CD4-positive, CD25-positive, alpha-beta regulatory T cell (primary cell): ENCODE results near the gene EIF3A. TPM values are rescaled to one million over a fixed set of nuclear protein-coding genes. Genes with fewer than 3 reads are reported as not detected.

Experiments
- ATAC-seq, 2 donors: fragments of 150-1000 bp; cut with Tn5 transposase; one replicate each; pipeline ENCODE4 v1.10.0; 2021; ENCODE audit warnings: low read depth in 2 of 2, moderate number of reproducible peaks in 2 of 2, moderate library complexity in 1 of 2
- DNase-seq, 3 donors: peaks; one replicate each; pipeline versions ENCODE4 v3.0.0 to v3.0.0-alpha.2; 2012 to 2022; ENCODE audit warnings: mixed read lengths in 1 of 3
- H3K27ac ChIP-seq: one replicate; pipeline ENCODE4 v1.7.0; 2013; ENCODE audit warnings: mild to moderate bottlenecking, low read length; ENCODE audit not compliant: insufficient read depth, poor library complexity, severe bottlenecking
- H3K27me3 ChIP-seq: one replicate; pipeline ENCODE4 v1.7.0; 2013; ENCODE audit warnings: low read length; ENCODE audit not compliant: control insufficient read depth, insufficient read depth
- H3K36me3 ChIP-seq: one replicate; pipeline ENCODE4 v1.7.0; 2013; ENCODE audit warnings: mild to moderate bottlenecking, low read length, moderate library complexity; ENCODE audit not compliant: control insufficient read depth, insufficient read depth
- H3K4me1 ChIP-seq: 2 replicates; pipeline ENCODE4 v1.7.0; 2013; ENCODE audit warnings: mild to moderate bottlenecking, low read length; ENCODE audit not compliant: insufficient read depth, control insufficient read depth, poor library complexity, severe bottlenecking
- H3K4me3 ChIP-seq: one replicate; pipeline ENCODE4 v1.7.0; 2013; ENCODE audit warnings: low read depth, mild to moderate bottlenecking, low read length, moderate library complexity
- H3K9me3 ChIP-seq, 2 experiments: 1 replicate in 1 of 2; 2 replicates in 1 of 2; pipeline ENCODE4 v1.7.0; 2013; ENCODE audit warnings: low read length in 2 of 2, mild to moderate bottlenecking in 1 of 2, moderate library complexity in 1 of 2; ENCODE audit not compliant: control insufficient read depth in 2 of 2
- H3K27ac Mint-ChIP-seq, 3 donors: one replicate each; pipeline ENCODE4 v1.8.0; 2020 to 2022; ENCODE audit warnings: mild to moderate bottlenecking in 3 of 3, mixed read lengths in 3 of 3, moderate library complexity in 2 of 3
- H3K27me3 Mint-ChIP-seq: one replicate; pipeline ENCODE4 v1.8.0; 2022; ENCODE audit warnings: mild to moderate bottlenecking, mixed read lengths
- H3K36me3 Mint-ChIP-seq: one replicate; pipeline ENCODE4 v1.8.0; 2020; ENCODE audit warnings: mixed read lengths
- H3K4me1 Mint-ChIP-seq, 4 donors: one replicate each; pipeline ENCODE4 v1.8.0; 2020 to 2022; ENCODE audit warnings: mixed read lengths in 4 of 4, mild to moderate bottlenecking in 1 of 4
- H3K4me3 Mint-ChIP-seq, 4 donors: one replicate each; pipeline ENCODE4 v1.8.0; 2020 to 2022; ENCODE audit warnings: mild to moderate bottlenecking in 4 of 4, mixed read lengths in 4 of 4, moderate library complexity in 3 of 4
- H3K9me3 Mint-ChIP-seq, 7 donors: one replicate each; pipeline ENCODE4 v1.8.0; 2020 to 2022; ENCODE audit warnings: mixed read lengths in 7 of 7, mild to moderate bottlenecking in 3 of 7, moderate library complexity in 2 of 7
- polyA plus RNA-seq, 4 donors: library from polyadenylated mRNA; unstranded; fragments of 300-500 nt; fragmentation: Illumina TruSeq; gene quantifications; one replicate each; pipeline ENCODE4 v1.2.3, GENCODE V29; 2021
- total RNA-seq: library from RNA; stranded (reverse); gene quantifications from one replicate; pipeline ENCODE4 v1.2.3, GENCODE V29; 2022

The EIF3A gene
- total RNA-seq = 203 TPM
- 10 to 100 TPM; 66.4 to 74.8 (median 68.6) TPM for polyA plus RNA-seq

DNA sequence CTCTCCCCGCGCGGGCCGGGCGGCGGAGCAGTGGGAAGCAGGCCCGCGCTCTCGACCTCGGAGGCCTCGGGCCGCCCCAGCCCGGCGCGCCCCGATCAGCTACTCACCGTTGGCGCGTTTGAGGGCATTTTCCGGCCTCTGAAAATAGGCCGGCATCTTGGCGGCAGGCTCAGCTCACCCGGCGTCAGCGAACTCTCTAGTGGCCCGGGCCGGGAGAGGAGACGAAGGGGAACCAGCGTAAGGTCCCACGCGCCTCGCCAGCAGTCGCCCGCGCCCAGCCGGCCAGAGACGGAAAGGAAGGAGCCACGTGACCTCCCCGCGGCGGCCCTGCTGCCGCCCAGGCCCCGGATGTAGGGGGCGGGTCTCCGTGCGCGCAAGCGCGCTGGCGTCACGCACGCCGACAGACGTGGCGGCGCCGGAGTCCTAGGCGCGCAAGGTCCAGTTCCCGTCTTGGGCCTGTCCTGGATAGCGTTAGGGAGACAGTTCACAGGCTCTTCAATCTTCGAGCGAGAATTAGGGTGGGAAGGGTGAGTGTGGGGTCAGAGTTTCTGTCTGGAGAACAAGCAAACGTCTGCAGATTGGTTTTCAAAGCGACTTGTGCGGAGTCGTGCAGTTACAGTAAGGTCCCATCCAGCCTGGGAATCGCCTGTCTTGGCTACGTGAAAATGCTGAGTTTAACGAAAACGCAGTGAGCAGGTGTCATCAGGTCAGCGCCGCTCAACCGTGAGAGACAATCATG is at the start of gene EIF3A:
Gene EIF3A, minus strand, starts transcription at position 297 of the 739 bp plus-strand sequence. Its CDS starts 141 bp downstream, at position 156.
- Mint-ChIP-seq H3K4me3 (peak within 1 kb of the TSS; percentile 93 to 99 (median 98)), H3K27ac (peak within 1 kb of the TSS; percentile 98 to 100 (median 98)), H3K9me3 (no peaks in the 10 kb centered on the region), H3K27me3 (peaks cover 6% of the 10 kb centered on the region), H3K36me3 (peaks cover 10% of the 10 kb centered on the region), H3K4me1 (peaks cover 33 to 51% (median 40%) of the 10 kb centered on the region in 4 donors)
- peak within 1 kb of the TSS; percentile 98 for H3K27ac ChIP-seq
- no peaks in the 10 kb centered on the region for H3K27me3 ChIP-seq
- peak within 1 kb of the TSS; percentile 96 for H3K4me3 ChIP-seq
- peak; percentile 87 to 94 (median 93) for DNase-seq
- H3K9me3 ChIP-seq = no peaks in the 10 kb centered on the region
- peaks cover 40% of the 10 kb centered on the region for H3K4me1 ChIP-seq
- H3K36me3 ChIP-seq = peaks cover 5% of the 10 kb centered on the region
- ATAC-seq = peak; percentile 84

DNA sequence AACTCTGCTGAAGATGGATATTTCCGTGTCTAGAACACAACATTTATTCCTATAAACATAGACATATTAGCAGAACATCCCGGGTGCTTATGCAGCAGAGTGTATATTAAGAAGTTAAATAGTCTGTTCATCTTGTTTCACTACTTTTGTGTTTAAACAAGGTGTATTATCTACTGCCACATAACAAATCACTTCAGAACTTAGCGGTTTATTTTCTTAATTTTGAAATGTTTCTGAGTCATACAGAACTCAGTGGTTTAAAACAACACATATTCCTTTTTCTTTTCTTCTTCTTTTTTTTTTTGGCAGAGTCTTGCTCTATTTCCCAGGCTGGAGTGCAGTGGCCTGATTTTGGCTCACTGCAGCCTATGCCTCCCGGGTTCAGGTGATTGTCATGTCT is 49.1 kb upstream of the EIF3A start:
- ATAC-seq = no peak
- H3K27ac ChIP-seq = no peak overlapping the region
- peaks cover 28% of the 10 kb centered on the region for H3K4me1 ChIP-seq
- Mint-ChIP-seq H3K27ac (peak overlapping the region; percentile 32 to 95 (median 94)), H3K36me3 (peaks cover 43% of the 10 kb centered on the region), H3K9me3 (peaks cover 0 to 3% (median 0%) of the 10 kb centered on the region in 7 donors), H3K4me3 (peak overlapping the region in 1 of 4 donors; percentile 16), H3K4me1 (peaks cover 21 to 56% (median 45%) of the 10 kb centered on the region in 4 donors), H3K27me3 (no peaks in the 10 kb centered on the region)
- H3K4me3 ChIP-seq = no peak overlapping the region
- DNase-seq = no peak
- no peaks in the 10 kb centered on the region for H3K9me3 ChIP-seq
- H3K27me3 ChIP-seq = no peaks in the 10 kb centered on the region
- peaks cover 57% of the 10 kb centered on the region for H3K36me3 ChIP-seq

GRCh38 chr10:119125942-119126341 is 45.3 kb upstream of the EIF3A start:
- Mint-ChIP-seq H3K27me3 (no peaks in the 10 kb centered on the region), H3K4me1 (peaks cover 9 to 29% (median 22%) of the 10 kb centered on the region in 4 donors), H3K27ac (peak overlapping the region in 1 of 3 donors; percentile 66), H3K4me3 (no peak overlapping the region), H3K36me3 (peaks cover 39% of the 10 kb centered on the region), H3K9me3 (peaks cover 0 to 3% (median 0%) of the 10 kb centered on the region in 7 donors)
- DNase-seq = no peak
- H3K4me3 ChIP-seq = no peak overlapping the region
- H3K27ac ChIP-seq = no peak overlapping the region
- peaks cover 66% of the 10 kb centered on the region for H3K36me3 ChIP-seq
- H3K9me3 ChIP-seq = no peaks in the 10 kb centered on the region
- H3K27me3 ChIP-seq = no peaks in the 10 kb centered on the region
- H3K4me1 ChIP-seq = peaks cover 7% of the 10 kb centered on the region
- ATAC-seq = no peak

DNA sequence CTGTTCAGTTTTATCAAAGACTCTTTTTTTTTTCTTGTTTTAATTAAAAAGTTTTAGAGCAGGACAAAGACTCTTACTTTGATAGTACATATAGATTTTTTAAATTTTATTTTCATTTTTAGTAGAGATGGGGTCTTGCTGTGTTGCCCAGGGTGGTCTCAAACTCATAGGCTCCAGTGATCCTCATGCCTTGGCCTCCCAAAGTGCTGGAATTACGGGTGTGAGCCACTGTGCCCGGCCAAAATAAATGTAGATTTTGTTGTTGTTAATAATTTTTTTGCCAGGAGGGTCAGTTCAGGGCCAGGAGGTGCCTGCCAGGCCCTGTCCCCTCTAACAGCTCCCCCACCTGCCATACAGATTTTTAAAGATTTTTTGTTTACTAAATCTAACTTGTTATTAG is 40.3 kb upstream of the EIF3A start:
- Mint-ChIP-seq H3K36me3 (peaks cover 26% of the 10 kb centered on the region), H3K27me3 (no peaks in the 10 kb centered on the region)

DNA sequence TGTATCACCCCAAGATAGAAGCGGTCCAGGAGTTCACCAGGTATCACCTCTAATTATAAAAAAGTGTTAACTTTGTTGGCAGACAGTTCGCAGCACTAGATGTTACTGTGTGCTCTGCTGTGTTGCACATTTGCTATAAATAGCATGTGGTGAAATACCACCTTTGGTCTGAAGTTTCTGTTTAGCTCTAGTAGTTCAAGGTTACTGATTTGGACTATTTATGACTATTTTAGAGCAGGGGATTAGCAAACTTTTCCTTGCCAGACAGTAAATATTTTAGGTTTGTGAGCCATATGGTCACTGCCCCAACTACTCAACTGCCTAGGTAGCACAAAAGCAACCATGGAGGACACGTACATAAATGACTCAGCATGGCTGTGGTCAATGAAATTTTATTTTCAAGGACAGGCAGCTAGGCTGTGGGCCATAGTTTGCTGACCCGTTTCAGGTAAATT is 39.8 kb upstream of the EIF3A start:
- Histone ChIP-seq H3K27me3 (no peaks in the 10 kb centered on the region), H3K4me1 (peaks cover 4% of the 10 kb centered on the region), H3K9me3 (no peaks in the 10 kb centered on the region), H3K27ac (peak overlapping the region; percentile 14), H3K36me3 (peaks cover 57% of the 10 kb centered on the region), H3K4me3 (no peak overlapping the region)
- no peaks in the 10 kb centered on the region for H3K9me3 Mint-ChIP-seq
- no peak overlapping the region for H3K4me3 Mint-ChIP-seq
- peaks cover 0 to 13% (median 6%) of the 10 kb centered on the region in 4 donors for H3K4me1 Mint-ChIP-seq
- H3K36me3 Mint-ChIP-seq = peaks cover 24% of the 10 kb centered on the region
- H3K27ac Mint-ChIP-seq = peak overlapping the region in 1 of 3 donors; percentile 38
- no peaks in the 10 kb centered on the region for H3K27me3 Mint-ChIP-seq
- ATAC-seq (peak in 1 of 2 donors; percentile 34), DNase-seq (no peak)

More for the DNA sequence above, 40.3 kb upstream of the EIF3A start:
- H3K4me3 Mint-ChIP-seq = no peak overlapping the region
- Histone ChIP-seq H3K36me3 (peaks cover 60% of the 10 kb centered on the region), H3K4me1 (peaks cover 4% of the 10 kb centered on the region), H3K27me3 (no peaks in the 10 kb centered on the region), H3K9me3 (no peaks in the 10 kb centered on the region), H3K27ac (peak overlapping the region; percentile 14), H3K4me3 (no peak overlapping the region)
- ATAC-seq = no peak
- DNase-seq = no peak
- peaks cover 0 to 13% (median 6%) of the 10 kb centered on the region in 4 donors for H3K4me1 Mint-ChIP-seq
- H3K9me3 Mint-ChIP-seq = peaks cover 0 to under 1% (median 0%) of the 10 kb centered on the region in 7 donors
- peak overlapping the region in 1 of 3 donors; percentile 38 for H3K27ac Mint-ChIP-seq

GRCh38 chr10:119119400-119119799 is 38.8 kb upstream of the EIF3A start:
- DNase-seq (no peak), ATAC-seq (no peak)
- no peaks in the 10 kb centered on the region for H3K27me3 ChIP-seq
- Mint-ChIP-seq H3K36me3 (peaks cover 28% of the 10 kb centered on the region), H3K27me3 (no peaks in the 10 kb centered on the region), H3K9me3 (no peaks in the 10 kb centered on the region), H3K27ac (peak overlapping the region in 2 of 3 donors; percentile 52 to 58), H3K4me1 (peaks cover 0 to 17% (median 6%) of the 10 kb centered on the region in 4 donors), H3K4me3 (no peak overlapping the region)
- peaks cover 4% of the 10 kb centered on the region for H3K4me1 ChIP-seq
- no peaks in the 10 kb centered on the region for H3K9me3 ChIP-seq
- peaks cover 60% of the 10 kb centered on the region for H3K36me3 ChIP-seq
- H3K4me3 ChIP-seq = no peak overlapping the region
- H3K27ac ChIP-seq = no peak overlapping the region

GRCh38 chr10:119118231-119118630 is 37.6 kb upstream of the EIF3A start:
- H3K27ac ChIP-seq = no peak overlapping the region
- H3K27ac Mint-ChIP-seq = no peak overlapping the region
- no peak overlapping the region for H3K4me3 Mint-ChIP-seq
- peaks cover 0 to 27% (median 12%) of the 10 kb centered on the region in 4 donors for H3K4me1 Mint-ChIP-seq
- no peak overlapping the region for H3K4me3 ChIP-seq
- H3K36me3 Mint-ChIP-seq = peaks cover 36% of the 10 kb centered on the region
- peaks cover 4% of the 10 kb centered on the region for H3K4me1 ChIP-seq
- H3K9me3 ChIP-seq = no peaks in the 10 kb centered on the region
- ATAC-seq (no peak), DNase-seq (no peak)
- peaks cover 62% of the 10 kb centered on the region for H3K36me3 ChIP-seq
- no peaks in the 10 kb centered on the region for H3K27me3 Mint-ChIP-seq
- H3K9me3 Mint-ChIP-seq = no peaks in the 10 kb centered on the region
- H3K27me3 ChIP-seq = no peaks in the 10 kb centered on the region
